Measurements from ENCODE around the gene CYBRD1. TPM values are rescaled to one million over a fixed set of nuclear protein-coding genes. Genes with fewer than 3 reads are reported as not detected.

The CYBRD1 gene
- total RNA-seq, 1 donor from 2014 or later, result 0.33 TPM

DNA sequence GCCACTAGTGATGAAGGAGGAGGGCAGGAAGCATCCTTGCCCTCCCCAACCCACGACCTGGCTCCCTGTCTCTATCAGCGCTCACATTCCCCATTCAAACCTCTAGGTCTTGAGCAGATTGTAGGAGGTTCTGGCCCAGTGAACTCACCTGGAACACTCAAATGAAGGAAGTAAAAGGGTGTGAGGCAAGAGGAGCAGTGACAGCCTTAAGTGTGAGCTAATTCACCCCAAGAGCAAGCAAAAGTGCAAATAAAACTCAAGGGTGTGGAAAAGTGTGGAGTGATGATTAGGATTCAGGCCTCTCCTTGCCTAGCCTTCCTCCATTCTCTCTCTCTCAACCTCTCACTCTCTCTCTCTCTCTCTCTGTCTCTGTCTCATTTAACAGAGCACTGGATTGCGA is 41.0 kb downstream of the CYBRD1 start:
- H3K27me3 Mint-ChIP-seq, result peaks cover 5% of the 10 kb centered on the region
- intact Hi-C loops (cut with micrococcal nuclease), result no loop called here
- no peaks in the 10 kb centered on the region for H3K4me1 Mint-ChIP-seq
- CTCF ChIA-PET, result no interaction called here
- TF ChIP-seq, protein P1, sequence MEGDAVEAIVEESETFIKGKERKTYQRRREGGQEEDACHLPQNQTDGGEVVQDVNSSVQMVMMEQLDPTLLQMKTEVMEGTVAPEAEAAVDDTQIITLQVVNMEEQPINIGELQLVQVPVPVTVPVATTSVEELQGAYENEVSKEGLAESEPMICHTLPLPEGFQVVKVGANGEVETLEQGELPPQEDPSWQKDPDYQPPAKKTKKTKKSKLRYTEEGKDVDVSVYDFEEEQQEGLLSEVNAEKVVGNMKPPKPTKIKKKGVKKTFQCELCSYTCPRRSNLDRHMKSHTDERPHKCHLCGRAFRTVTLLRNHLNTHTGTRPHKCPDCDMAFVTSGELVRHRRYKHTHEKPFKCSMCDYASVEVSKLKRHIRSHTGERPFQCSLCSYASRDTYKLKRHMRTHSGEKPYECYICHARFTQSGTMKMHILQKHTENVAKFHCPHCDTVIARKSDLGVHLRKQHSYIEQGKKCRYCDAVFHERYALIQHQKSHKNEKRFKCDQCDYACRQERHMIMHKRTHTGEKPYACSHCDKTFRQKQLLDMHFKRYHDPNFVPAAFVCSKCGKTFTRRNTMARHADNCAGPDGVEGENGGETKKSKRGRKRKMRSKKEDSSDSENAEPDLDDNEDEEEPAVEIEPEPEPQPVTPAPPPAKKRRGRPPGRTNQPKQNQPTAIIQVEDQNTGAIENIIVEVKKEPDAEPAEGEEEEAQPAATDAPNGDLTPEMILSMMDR (IDR thresholded peaks at IDR 0.05), result no peak
- DNase-seq (no peak), ATAC-seq (ENCODE audit: low read depth) (no peak)
- H3K4me3 Mint-ChIP-seq, result no peak overlapping the region
- POLR2A ChIA-PET, result no interaction called here
- H3K36me3 Mint-ChIP-seq (ENCODE audit: low read depth), result no peaks in the 10 kb centered on the region
- no peaks in the 10 kb centered on the region for H3K9me3 Mint-ChIP-seq
- no peak overlapping the region for H3K27ac Mint-ChIP-seq

DNA sequence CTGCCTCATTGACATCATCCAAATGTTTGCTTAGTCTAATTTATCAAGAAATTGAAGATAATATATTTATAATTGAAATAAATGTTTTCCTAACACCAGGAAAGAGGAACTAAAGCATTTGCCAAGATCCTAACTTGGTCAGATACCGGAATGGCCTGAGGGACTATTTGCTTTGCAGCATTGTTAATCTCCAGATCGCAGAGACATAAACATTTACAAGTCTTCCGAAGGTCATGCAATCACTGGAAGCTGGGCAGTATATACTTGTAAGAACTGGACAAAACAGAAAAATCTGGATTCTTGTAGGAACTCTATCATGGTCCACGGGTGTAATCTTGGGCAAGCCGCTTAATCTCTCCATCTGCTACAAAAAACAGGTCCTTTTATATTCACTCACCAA is 42.2 kb downstream of the CYBRD1 start:
- ATAC-seq (ENCODE audit: low read depth) (no peak), DNase-seq (no peak)
- Mint-ChIP-seq H3K27ac (no peak overlapping the region), H3K36me3 (ENCODE audit: low read depth) (no peaks in the 10 kb centered on the region), H3K4me3 (no peak overlapping the region), H3K27me3 (peaks cover 2% of the 10 kb centered on the region), H3K4me1 (no peaks in the 10 kb centered on the region), H3K9me3 (no peaks in the 10 kb centered on the region)
- POLR2A ChIA-PET, result no interaction called here
- TF ChIP-seq, protein P1 (IDR thresholded peaks at IDR 0.05), result no peak
- intact Hi-C loops (cut with micrococcal nuclease), result no loop called here
- CTCF ChIA-PET, result no interaction called here

DNA sequence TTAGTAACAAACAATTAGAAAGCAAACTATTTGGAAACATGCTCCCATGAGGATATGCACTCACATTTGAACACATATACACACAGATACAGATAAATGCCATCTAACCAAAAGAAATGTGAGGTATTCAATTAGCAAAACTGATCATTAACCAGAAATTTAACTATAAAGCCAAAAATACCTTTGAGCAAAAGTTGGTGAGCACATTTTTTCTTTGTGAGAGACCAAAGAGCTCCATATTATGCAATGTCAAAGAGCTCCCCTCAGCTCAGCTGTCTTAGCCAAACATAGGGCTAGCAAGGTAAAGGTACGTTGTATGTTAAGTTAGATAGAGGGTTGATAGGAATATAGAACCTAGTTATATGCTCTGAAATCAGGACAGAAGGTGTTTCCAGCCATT is 43.8 kb downstream of the CYBRD1 start:
- H3K4me1 Mint-ChIP-seq, result no peaks in the 10 kb centered on the region
- no peak overlapping the region for H3K4me3 Mint-ChIP-seq
- intact Hi-C loops (cut with micrococcal nuclease), result no loop called here
- ATAC-seq (ENCODE audit: low read depth), result no peak
- ChIA-PET POLR2A (no interaction called here), CTCF (interaction anchor here (0.6 kb wide), 1 partner anchor 30 kb away, joined by 3 read pairs; no protein-coding TSS in a partner anchor)
- peaks cover 2% of the 10 kb centered on the region for H3K27me3 Mint-ChIP-seq
- no peak for DNase-seq
- no peaks in the 10 kb centered on the region for H3K36me3 Mint-ChIP-seq (ENCODE audit: low read depth)
- TF ChIP-seq, protein P1 (IDR thresholded peaks at IDR 0.05), result no peak
- no peak overlapping the region for H3K27ac Mint-ChIP-seq
- H3K9me3 Mint-ChIP-seq, result no peaks in the 10 kb centered on the region

DNA sequence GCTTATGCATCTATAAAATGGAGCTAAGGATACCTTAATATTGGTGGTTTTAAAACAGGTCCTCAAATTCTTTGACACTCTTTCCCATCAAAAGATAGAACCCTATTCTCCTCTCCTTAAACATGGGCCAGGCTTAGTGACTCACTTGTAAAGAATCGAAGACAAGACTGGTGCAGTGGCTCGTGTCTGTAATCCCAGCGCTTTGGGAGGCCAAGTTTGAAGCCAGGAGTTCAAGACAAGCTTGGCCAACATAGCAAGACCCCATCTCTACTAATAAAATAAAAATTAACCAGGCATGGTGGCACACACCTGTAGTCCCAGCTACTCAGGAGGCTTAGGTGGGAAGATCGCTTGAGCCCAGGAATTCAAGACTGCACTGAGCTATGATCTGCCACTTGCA is 44.5 kb downstream of the CYBRD1 start:
- Mint-ChIP-seq H3K27me3 (peaks cover 2% of the 10 kb centered on the region), H3K4me3 (no peak overlapping the region), H3K36me3 (ENCODE audit: low read depth) (no peaks in the 10 kb centered on the region), H3K4me1 (no peaks in the 10 kb centered on the region), H3K9me3 (no peaks in the 10 kb centered on the region), H3K27ac (no peak overlapping the region)
- ChIA-PET CTCF (interaction anchor here (0.6 kb wide), 1 partner anchor 29 kb away, joined by 3 read pairs; no protein-coding TSS in a partner anchor), POLR2A (no interaction called here)
- ATAC-seq (ENCODE audit: low read depth), result no peak
- no peak for DNase-seq
- intact Hi-C loops (cut with micrococcal nuclease), result no loop called here
- TF ChIP-seq, protein P1 (IDR thresholded peaks at IDR 0.05), result no peak

DNA sequence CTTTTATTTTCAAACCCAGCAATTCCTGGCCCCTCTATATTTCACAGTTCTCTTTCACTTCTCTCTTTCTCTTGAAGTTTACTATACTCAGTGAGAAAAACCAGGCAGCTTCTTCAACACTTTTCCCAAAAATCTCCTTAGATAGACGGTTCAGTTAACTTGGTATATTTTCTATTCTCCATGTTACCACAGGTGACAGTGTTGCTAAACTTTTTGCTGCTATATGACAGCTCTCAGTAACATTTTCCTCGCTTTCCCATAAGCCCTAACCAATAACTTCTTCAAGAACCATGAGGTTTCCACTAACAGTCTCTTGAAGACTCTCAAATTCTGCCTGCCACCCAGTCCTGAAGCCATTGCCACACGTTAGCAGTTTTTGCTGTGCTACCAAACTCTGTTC is 45.8 kb downstream of the CYBRD1 start:
- ChIA-PET POLR2A (no interaction called here), CTCF (no interaction called here)
- no peaks in the 10 kb centered on the region for H3K36me3 Mint-ChIP-seq (ENCODE audit: low read depth)
- intact Hi-C loops (cut with micrococcal nuclease), result no loop called here
- no peak overlapping the region for H3K4me3 Mint-ChIP-seq
- no peaks in the 10 kb centered on the region for H3K9me3 Mint-ChIP-seq
- no peak overlapping the region for H3K27ac Mint-ChIP-seq
- DNase-seq, result no peak
- H3K27me3 Mint-ChIP-seq, result peaks cover 2% of the 10 kb centered on the region
- TF ChIP-seq, protein P1 (IDR thresholded peaks at IDR 0.05), result no peak
- no peak for ATAC-seq (ENCODE audit: low read depth)
- no peaks in the 10 kb centered on the region for H3K4me1 Mint-ChIP-seq
